CD4-positive, alpha-beta T cell treated with Interleukin-17A for 4 hours (primary cell): Measurements from ENCODE around the gene RAX.

Experiments used
- DNase-seq: peaks from one replicate; pipeline ENCODE4 v3.0.0-alpha.2; 2020; ENCODE audit warnings: mixed read lengths

The RAX gene

GRCh38 chr18:59238385-59238784 lies 34.9 kb downstream of the RAX start:
- no peak for DNase-seq

- no peak for DNase-seq
These were observed 40.2 kb downstream of the RAX start for GRCh38 chr18:59233017-59233410.

GRCh38 chr18:59232309-59233016 lies 40.8 kb downstream of the RAX start:
- DNase-seq: no peak

- DNase-seq: no peak
These were observed 41.4 kb downstream of the RAX start for GRCh38 chr18:59231877-59232276.

DNA sequence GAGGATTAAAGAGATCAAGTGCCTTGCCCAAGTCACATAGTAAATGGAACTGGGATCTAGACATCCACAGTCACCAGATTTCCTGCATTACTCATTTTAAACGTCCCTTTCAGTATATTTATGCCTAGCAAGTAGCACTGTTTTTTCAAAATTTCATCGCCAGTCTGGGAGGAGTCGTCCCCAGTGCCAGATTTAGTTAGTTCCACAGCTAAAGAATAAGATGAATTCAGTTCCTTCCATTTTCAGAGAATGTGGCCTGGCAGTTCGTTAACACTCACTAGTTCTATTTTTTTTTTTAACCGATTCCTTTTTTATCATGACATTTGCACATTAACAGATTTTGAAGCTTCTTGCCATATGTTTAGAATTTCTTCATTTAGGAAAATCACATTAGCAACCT lies 42.1 kb downstream of the RAX start:
- no peak for DNase-seq

DNA sequence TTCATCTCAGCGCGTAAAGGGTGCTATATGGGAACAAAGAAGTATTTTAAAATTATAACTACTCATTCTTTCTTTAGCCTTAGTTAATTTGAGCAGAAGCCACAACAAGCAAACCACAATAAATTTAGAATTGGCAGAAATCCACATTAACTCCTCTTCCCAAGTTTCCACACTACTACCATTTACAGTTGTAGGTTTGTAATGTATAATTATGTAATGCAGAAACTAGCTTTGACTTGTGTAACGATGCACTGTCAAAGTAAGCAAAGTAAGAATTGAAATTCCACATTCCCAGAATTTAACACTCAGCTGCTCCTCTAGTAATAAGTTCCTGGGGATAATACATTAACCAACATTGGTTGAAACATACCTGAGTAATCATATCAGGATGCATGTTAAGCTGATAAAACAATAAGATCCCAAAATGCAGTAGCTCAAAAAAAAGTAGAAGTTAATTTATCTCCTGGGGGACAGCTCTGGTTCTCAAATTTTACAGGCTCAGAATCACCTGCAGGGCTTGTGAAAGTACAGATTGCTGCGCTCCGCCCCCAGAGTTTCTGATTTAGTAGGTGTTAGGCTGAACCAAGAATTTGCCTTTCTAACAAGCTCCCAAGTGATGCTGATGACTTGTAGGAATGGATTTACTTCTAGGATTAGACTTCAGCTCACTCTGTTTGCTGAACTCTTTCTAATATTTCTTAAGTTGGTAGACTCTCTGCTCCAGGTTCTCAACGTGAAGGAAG lies 43.4 kb downstream of the RAX start:
- no peak for DNase-seq

GRCh38 chr18:59229191-59229590 lies 44.1 kb downstream of the RAX start:
- no peak for DNase-seq

DNA sequence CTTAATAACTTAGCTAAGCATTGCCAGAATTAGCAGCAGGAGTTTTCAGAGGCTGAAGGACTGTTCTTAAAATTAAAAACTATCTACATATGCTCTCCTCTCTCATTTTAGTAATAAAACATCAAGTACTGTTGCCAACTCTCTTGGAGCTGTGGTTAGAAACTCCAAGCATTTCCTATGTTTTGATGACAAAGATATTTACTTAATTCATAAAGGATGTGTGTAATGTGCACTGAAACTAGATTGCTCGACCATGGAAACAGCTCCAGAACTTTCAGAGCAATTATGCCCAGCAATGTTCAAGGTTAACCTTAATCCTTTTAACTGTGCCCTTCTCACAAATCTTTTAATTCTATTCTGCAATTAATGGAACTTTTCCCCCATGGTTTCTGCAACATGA lies 44.9 kb downstream of the RAX start:
- DNase-seq: no peak

- no peak for DNase-seq
These were observed 50.9 kb downstream of the RAX start for GRCh38 chr18:59222341-59222740.

DNA sequence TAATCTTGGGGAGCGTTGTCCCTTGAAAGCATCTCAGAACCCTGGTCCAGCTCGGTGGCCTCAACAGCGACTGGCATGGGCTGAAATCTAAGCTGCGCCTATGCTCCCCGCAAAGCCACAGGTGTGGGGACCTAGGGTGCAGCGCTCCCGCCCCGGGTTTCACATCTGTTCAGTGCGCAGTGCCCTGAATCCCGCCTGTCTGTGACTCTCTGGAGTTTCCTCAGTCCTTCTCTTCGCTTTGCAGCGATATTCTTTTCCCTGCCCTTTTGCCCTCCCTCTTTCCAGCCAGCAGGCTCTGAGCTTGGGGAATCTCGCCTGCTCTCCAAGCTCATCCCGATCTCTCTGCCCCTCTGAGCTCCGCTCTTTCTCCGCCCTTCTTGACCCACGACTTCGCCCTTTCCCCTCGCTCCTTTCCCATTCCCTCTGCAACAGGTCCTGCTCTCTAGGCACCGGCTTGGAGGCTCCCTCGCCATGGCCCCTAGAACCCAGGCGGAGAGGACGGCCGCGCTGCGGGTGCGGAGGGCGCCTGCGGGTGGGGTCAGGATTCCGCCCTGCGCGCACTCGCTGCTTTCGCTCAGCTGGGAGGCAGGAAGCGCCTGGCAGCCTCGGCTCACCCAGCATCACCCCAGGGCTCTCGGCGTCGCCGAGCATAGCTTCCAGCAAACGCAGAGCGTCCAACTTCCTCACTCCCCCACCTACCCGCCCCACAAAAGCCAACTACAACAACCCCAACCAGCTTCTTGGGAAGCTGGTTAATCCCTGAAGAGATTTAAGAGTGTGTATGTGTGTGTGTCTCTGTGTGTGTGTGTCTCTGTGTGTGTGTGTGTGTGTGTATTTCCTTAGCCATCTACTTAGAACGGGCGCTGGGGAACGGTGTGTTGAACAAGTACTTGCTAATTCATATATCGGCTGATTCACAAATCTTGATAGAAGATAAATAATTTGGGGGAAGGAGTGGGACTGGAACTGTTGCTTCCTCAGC lies 52.2 kb downstream of the RAX start:
- DNase-seq: no peak

GRCh38 chr18:59220164-59220783 lies 53.0 kb downstream of the RAX start:
- no peak for DNase-seq

DNA sequence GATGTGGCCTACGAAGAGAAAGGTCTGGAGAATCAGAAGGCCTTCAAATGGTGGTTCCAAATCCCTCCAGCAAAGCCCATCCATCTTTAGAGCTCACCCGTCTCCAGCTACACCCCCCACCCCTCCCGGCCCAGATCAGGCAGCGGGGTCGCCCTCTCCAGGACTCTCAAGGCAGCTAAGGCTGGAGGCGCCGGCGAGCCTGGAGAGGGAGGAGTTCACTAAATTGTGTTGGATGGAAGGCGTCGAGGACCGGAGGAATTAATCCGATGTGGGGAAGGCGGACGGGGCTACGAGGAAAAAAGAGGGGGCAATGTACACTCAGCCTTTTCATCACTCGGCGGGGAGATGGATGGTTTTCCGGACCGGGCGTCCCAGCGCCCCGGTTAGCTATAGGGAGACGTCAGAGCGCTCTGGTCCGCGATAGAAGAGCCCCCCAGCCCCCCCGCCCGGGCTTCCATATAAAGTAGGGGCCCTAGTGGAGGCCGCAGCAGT lies 53.5 kb downstream of the RAX start, which contains the start of gene GRP:
GRP (plus strand) TSS at position 487 of the 492 bp plus-strand sequence. CDS start 108 bp downstream, outside the sequence.
- no peak for DNase-seq

DNA sequence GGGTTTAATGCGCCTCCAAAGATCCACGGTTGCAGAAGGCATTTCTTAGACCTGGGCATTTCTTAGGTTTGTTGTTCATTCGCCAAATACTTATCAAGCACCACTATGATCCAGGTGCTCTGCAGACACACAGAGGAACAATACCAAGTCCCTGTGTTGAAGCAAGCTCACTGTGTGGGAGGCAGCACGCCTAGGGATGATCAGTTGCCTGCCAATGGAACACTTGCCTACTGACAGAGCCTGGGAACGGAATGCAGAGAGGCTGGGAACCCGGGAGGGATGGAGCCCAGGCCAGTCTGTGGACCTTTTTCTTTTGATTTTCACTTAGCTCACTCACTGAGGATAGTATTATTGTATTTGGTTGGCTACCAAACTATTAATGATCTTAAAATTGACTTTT lies 55.2 kb downstream of the RAX start:
- DNase-seq: no peak
